Uterus (tissue), 2 donors: ENCODE measurements around the gene CAMK1.

Source experiments
- CTCF ChIP-seq, 4 experiments: fragments of 200-600 bp in 2 of 4; fragments of 450-650 bp in 2 of 4; sonication (generic) in 2 of 4; IDR thresholded peaks; one replicate each; pipeline ENCODE4 v1.5.1; 2016 to 2019; ENCODE audit warnings: antibody characterized with exemption in 4 of 4, mild to moderate bottlenecking in 2 of 4, moderate library complexity in 1 of 4
- POLR2A ChIP-seq, 2 donors: fragments of 450-650 bp; IDR thresholded peaks; one replicate each; pipeline ENCODE4 v1.6.1; 2016; ENCODE audit warnings: antibody characterized with exemption in 2 of 2, mild to moderate bottlenecking in 1 of 2, moderate library complexity in 1 of 2

- TF ChIP-seq CTCF (IDR thresholded peaks at IDR 0.05): no peak
- TF ChIP-seq POLR2A (IDR thresholded peaks at IDR 0.05): no peak
Observed at GRCh38 chr3:9744162-9744561, 25.6 kb downstream of the CAMK1 start.
